H1 (cell line): ENCODE measurements around the gene ADD1. TPM values are rescaled to one million over a fixed set of nuclear protein-coding genes. Genes with fewer than 3 reads are reported as not detected.

Experiments
- CTCF ChIA-PET: fragments of 300-600 bp; sonication (Branson Sonifier 250); formaldehyde crosslinking; loops from one replicate; lab custom pipeline; 2021; ENCODE audit not compliant: partially characterized antibody; lab: Charles Lee
- POLR2A ChIA-PET: fragments of 300-600 bp; sonication (Branson Sonifier 250); formaldehyde crosslinking; loops from one replicate; lab custom pipeline; 2021; ENCODE audit warnings: inconsistent platforms; ENCODE audit not compliant: partially characterized antibody; lab: Charles Lee
- DNase-seq, 2 experiments: peaks; one replicate each; pipeline versions ENCODE4 v3.0.0 to v3.0.0-alpha.2; 2010 to 2022; ENCODE audit warnings: low spot score in 2 of 2, low read depth in 1 of 2, mixed read lengths in 1 of 2
- FAIRE-seq: peaks from 2 replicates; lab custom pipeline; 2011; peaks lifted over from hg19 to GRCh38; lab: Jason Lieb, UNC
- H2AFZ ChIP-seq: 2 replicates; pipeline ENCODE4 v1.8.1; 2012; ENCODE audit warnings: low read length, inconsistent platforms
- H2AK5ac ChIP-seq: 2 replicates; pipeline ENCODE4 v1.6.1; 2013; ENCODE audit warnings: low read depth, low read length
- H2BK120ac ChIP-seq: replicated peaks from 2 replicates; pipeline ENCODE3; 2013; ENCODE audit warnings: low read depth, low read length, inconsistent platforms
- H2BK12ac ChIP-seq: 2 replicates; pipeline ENCODE4 v1.6.1; 2013; ENCODE audit warnings: low read depth, low read length
- H2BK15ac ChIP-seq: 2 replicates; pipeline ENCODE4 v1.6.1; 2013; ENCODE audit warnings: low read length
- H2BK20ac ChIP-seq: 2 replicates; pipeline ENCODE4 v1.6.1; 2013; ENCODE audit warnings: low read length
- H2BK5ac ChIP-seq: 2 replicates; pipeline ENCODE4 v1.6.1; 2013; ENCODE audit warnings: low read depth, low read length
- H3K14ac ChIP-seq: 2 replicates; pipeline ENCODE4 v1.6.1; 2013; ENCODE audit warnings: inconsistent platforms; ENCODE audit not compliant: insufficient read length
- H3K18ac ChIP-seq: 2 replicates; pipeline ENCODE4 v1.6.1; 2013; ENCODE audit warnings: low read length; ENCODE audit errors: extremely low read depth
- H3K23ac ChIP-seq: 2 replicates; pipeline ENCODE4 v1.6.1; 2013; ENCODE audit warnings: inconsistent platforms; ENCODE audit not compliant: insufficient read length
- H3K23me2 ChIP-seq: 2 replicates; pipeline ENCODE4 v1.6.1; 2013; ENCODE audit warnings: low read depth, low read length
- H3K27ac ChIP-seq: 2 replicates; pipeline ENCODE4 v1.6.1; 2011; ENCODE audit warnings: low read depth, low read length, inconsistent platforms
- H3K27me3 ChIP-seq, 4 experiments: replicated peaks in 1 of 4; 1 replicate in 1 of 4; 2 replicates in 3 of 4; pipeline versions ENCODE4 v1.6.1 to v1.8.1; 2011 to 2013; ENCODE audit warnings: low read length in 3 of 4, mild to moderate bottlenecking in 3 of 4, inconsistent platforms in 2 of 4, mixed read lengths in 2 of 4, moderate library complexity in 1 of 4; ENCODE audit not compliant: control insufficient read depth in 3 of 4, insufficient read depth in 3 of 4; ENCODE audit errors: extremely low read depth in 1 of 4
- H3K36me3 ChIP-seq, 4 experiments: 2 replicates each; pipeline versions ENCODE4 v1.6.1 to v1.8.1; 2011 to 2013; ENCODE audit warnings: mild to moderate bottlenecking in 4 of 4, low read length in 3 of 4, moderate library complexity in 2 of 4, control low read depth in 1 of 4, inconsistent platforms in 1 of 4; ENCODE audit not compliant: insufficient read depth in 4 of 4, control insufficient read depth in 2 of 4
- H3K4ac ChIP-seq: replicated peaks from 2 replicates; pipeline ENCODE3; 2013; ENCODE audit warnings: low read length, low read depth, mixed read lengths, inconsistent platforms; ENCODE audit not compliant: insufficient read length
- H3K4me1 ChIP-seq, 4 experiments: replicated peaks in 1 of 4; 1 replicate in 1 of 4; 2 replicates in 3 of 4; pipeline versions ENCODE4 v1.6.1 to v1.8.1; 2011 to 2013; ENCODE audit warnings: low read length in 3 of 4, inconsistent platforms in 2 of 4, mixed read lengths in 1 of 4; ENCODE audit not compliant: insufficient read depth in 4 of 4, control insufficient read depth in 3 of 4
- H3K4me2 ChIP-seq, 2 experiments: 2 replicates each; pipeline versions ENCODE4 v1.6.1 to v1.8.1; 2011 to 2013; ENCODE audit warnings: low read depth in 2 of 2, low read length in 2 of 2, control low read depth in 1 of 2, inconsistent platforms in 1 of 2, mild to moderate bottlenecking in 1 of 2; ENCODE audit not compliant: insufficient read depth in 1 of 2
- H3K4me3 ChIP-seq, 4 experiments: fragments of 200-600, 300-600 bp in 1 of 4; sonication (generic), shearing (Covaris generic), sonication (Bioruptor Twin) in 1 of 4; 2 replicates each; pipeline versions ENCODE4 v1.5.1 to v1.8.1; 2011 to 2016; ENCODE audit warnings: low read length in 4 of 4, low read depth in 3 of 4, control low read depth in 2 of 4, inconsistent platforms in 2 of 4, mild to moderate bottlenecking in 2 of 4, mixed read lengths in 1 of 4, moderate library complexity in 1 of 4; ENCODE audit not compliant: insufficient read depth in 2 of 4; ENCODE audit errors: extremely low read depth in 1 of 4
- H3K56ac ChIP-seq: replicated peaks from 2 replicates; pipeline ENCODE3; 2013; ENCODE audit warnings: low read depth, mild to moderate bottlenecking, mixed read lengths, low read length, inconsistent platforms; ENCODE audit not compliant: insufficient read length
- H3K79me1 ChIP-seq: 2 replicates; pipeline ENCODE4 v1.6.1; 2013; ENCODE audit warnings: low read depth, low read length, control low read depth
- H3K79me2 ChIP-seq, 2 experiments: 2 replicates each; pipeline versions ENCODE4 v1.6.1 to v1.8.1; 2012 to 2013; ENCODE audit warnings: low read length in 2 of 2, mild to moderate bottlenecking in 2 of 2, inconsistent platforms in 1 of 2; ENCODE audit not compliant: insufficient read depth in 2 of 2, control insufficient read depth in 1 of 2
- H3K9ac ChIP-seq, 4 experiments: replicated peaks in 1 of 4; 1 replicate in 1 of 4; 2 replicates in 3 of 4; pipeline versions ENCODE4 v1.6.1 to v1.8.1; 2011 to 2013; ENCODE audit warnings: low read depth in 3 of 4, low read length in 3 of 4, control low read depth in 2 of 4, mild to moderate bottlenecking in 2 of 4, moderate library complexity in 2 of 4, inconsistent platforms in 1 of 4; ENCODE audit errors: extremely low read depth in 1 of 4
- H3K9me3 ChIP-seq, 2 experiments: 2 replicates each; pipeline versions ENCODE4 v1.6.1 to v1.8.1; 2012 to 2013; ENCODE audit warnings: mild to moderate bottlenecking in 2 of 2, moderate library complexity in 2 of 2, control low read depth in 1 of 2, inconsistent platforms in 1 of 2, low read depth in 1 of 2, low read length in 1 of 2, mixed read lengths in 1 of 2; ENCODE audit not compliant: insufficient read depth in 2 of 2
- H4K20me1 ChIP-seq, 2 experiments: replicated peaks in 1 of 2; 2 replicates each; pipeline versions ENCODE3 to v1.8.1; 2011 to 2013; ENCODE audit warnings: inconsistent platforms in 2 of 2, low read length in 2 of 2, mild to moderate bottlenecking in 1 of 2; ENCODE audit not compliant: insufficient read depth in 2 of 2, control insufficient read depth in 1 of 2
- H4K5ac ChIP-seq: 2 replicates; pipeline ENCODE4 v1.6.1; 2013; ENCODE audit warnings: low read length, low read depth, mixed read lengths, inconsistent platforms; ENCODE audit not compliant: insufficient read length
- H4K8ac ChIP-seq: 2 replicates; pipeline ENCODE4 v1.8.0; 2013; ENCODE audit warnings: mild to moderate bottlenecking, moderate library complexity, low read length, inconsistent platforms; ENCODE audit not compliant: insufficient read depth; ENCODE audit errors: extremely low read depth
- H4K91ac ChIP-seq: replicated peaks from 2 replicates; pipeline ENCODE3; 2013; ENCODE audit warnings: low read length, mixed read lengths, inconsistent platforms; ENCODE audit not compliant: insufficient read length
- BCL11A ChIP-seq, 2 experiments: IDR thresholded peaks; one replicate each; pipeline ENCODE4 v1.6.1; 2011; ENCODE audit warnings: low read depth in 2 of 2, low read length in 2 of 2, mild to moderate bottlenecking in 2 of 2
- BRCA1 ChIP-seq: IDR thresholded peaks from 2 replicates; pipeline ENCODE4 v1.6.1; 2012; ENCODE audit warnings: low read depth, low read length, improper control_type of control experiment
- CHD2 ChIP-seq: IDR thresholded peaks from 2 replicates; pipeline ENCODE4 v1.6.1; 2012; ENCODE audit warnings: low read length, improper control_type of control experiment
- EGR1 ChIP-seq: IDR thresholded peaks from 2 replicates; pipeline ENCODE4 v1.6.1; 2011; ENCODE audit warnings: low read depth, low read length, borderline replicate concordance
- EP300 ChIP-seq, 2 experiments: IDR thresholded peaks; 1 replicate in 1 of 2; 2 replicates in 1 of 2; pipeline ENCODE4 v1.6.1; 2011 to 2012; ENCODE audit warnings: low read depth in 2 of 2, low read length in 2 of 2, mild to moderate bottlenecking in 2 of 2, borderline replicate concordance in 1 of 2, inconsistent platforms in 1 of 2, moderate library complexity in 1 of 2
- GABPA ChIP-seq: IDR thresholded peaks from 2 replicates; pipeline ENCODE4 v1.6.1; 2011; ENCODE audit warnings: mild to moderate bottlenecking, low read length, moderate library complexity, borderline replicate concordance; ENCODE audit not compliant: insufficient read depth
- JUN ChIP-seq: IDR thresholded peaks from 2 replicates; pipeline ENCODE4 v1.6.1; 2011; ENCODE audit warnings: low read depth, mild to moderate bottlenecking, improper control_type of control experiment, low read length
- JUND ChIP-seq: IDR thresholded peaks from 2 replicates; pipeline ENCODE4 v1.6.1; 2011; ENCODE audit warnings: mild to moderate bottlenecking, improper control_type of control experiment, low read length
- SP1 ChIP-seq: IDR thresholded peaks from 2 replicates; pipeline ENCODE4 v1.6.1; 2011; ENCODE audit warnings: low read depth, low read length
- SP2 ChIP-seq: IDR thresholded peaks from 2 replicates; pipeline ENCODE4 v1.6.1; 2012; ENCODE audit warnings: mild to moderate bottlenecking, low read length, inconsistent platforms
- SP4 ChIP-seq: IDR thresholded peaks from 2 replicates; pipeline ENCODE4 v1.6.1; 2012; ENCODE audit warnings: low read length, inconsistent platforms
- WGBS, 2 experiments: shearing (Covaris generic) in 1 of 2; methylation state at CpG; one replicate each; pipeline versions ENCODE4 v1.1.6 to v1.1.7; 2013 to 2015; ENCODE audit warnings: low lambda C conversion rate in 2 of 2, mixed read lengths in 2 of 2, inconsistent platforms in 1 of 2, low coverage in 1 of 2, missing lambda C conversion rate in 1 of 2; ENCODE audit not compliant: insufficient replicate concordance in 2 of 2, insufficient coverage in 1 of 2, insufficient read length in 1 of 2; ENCODE audit errors: extremely low coverage in 1 of 2, missing lambda C conversion rate in 1 of 2; 5-methylcytosine and 5-hydroxymethylcytosine counted together
- polyA plus RNA-seq, 7 experiments: library from polyadenylated mRNA; depleted of rRNA in 3 of 7; stranded (reverse) in 5 of 7; unstranded in 2 of 7; fragments of >200 nt in 5 of 7; fragments of 200-250 nt in 2 of 7; gene quantifications; 1 replicate in 5 of 7; 2 replicates in 1 of 7; 4 replicates in 1 of 7; pipeline versions ENCODE4 v1.2.1 to v1.2.3, GENCODE V29; 2011 to 2013; ENCODE audit warnings: missing spikeins in 2 of 7, mixed read lengths in 2 of 7
- total RNA-seq: library from RNA; stranded (reverse); fragmentation: NEBNext Ultra II Directional; extraction: Animal tissue kit (Norgen Biotek cat#: 25700); gene quantifications from 2 replicates; pipeline ENCODE4 v1.2.1, GENCODE V29; 2021

The ADD1 gene
- total and polyA plus RNA-seq, 2 of the 8 experiments (the other 6 are each of a cell fraction or from before 2014, with no cell fraction given) = 113 to 143 TPM

GRCh38 chr4:2925931-2926860 lies 82.6 kb downstream of the ADD1 start:
- CTCF ChIA-PET = interaction anchor here (0.6 to 3.7 kb wide), 3 partner anchors 13 to 88 kb away, joined by 3 to 13 read pairs (median 4); no protein-coding TSS in a partner anchor
- POLR2A ChIA-PET = interaction anchor here (1.9 to 5.7 kb wide), 2 partner anchors 11 to 19 kb away, joined by 5 to 45 read pairs; no protein-coding TSS in a partner anchor
- DNase-seq = no peak
- TF ChIP-seq GABPA (no peak), BRCA1 (no peak), BCL11A (IDR thresholded peaks at IDR 0.05; ENCODE audit: low read depth in 2 of 2, low read length in 2 of 2) (no peak), CHD2 (no peak), SP4 (no peak), EP300 (IDR thresholded peaks at IDR 0.05; ENCODE audit: borderline replicate concordance in 1 of 2, low read depth in 2 of 2, low read length in 2 of 2) (no peak), JUND (no peak), SP1 (no peak), JUN (no peak), SP2 (no peak), EGR1 (no peak)

More at GRCh38 chr4:2925931-2926860, 82.6 kb downstream of the ADD1 start:
- Histone ChIP-seq H2BK20ac (no peak overlapping the region), H3K36me3 (peaks cover 4 to 33% (median 21%) of the 10 kb centered on the region in 4 experiments), H4K20me1 (peaks cover 0 to 10% of the 10 kb centered on the region in 2 experiments), H3K4me2 (no peak overlapping the region), H4K5ac (no peak overlapping the region), H4K8ac (no peak overlapping the region), H3K79me2 (no peaks in the 10 kb centered on the region; a peak in 2 of 4 replicates), H3K9ac (no peak overlapping the region), H2BK120ac (no peak overlapping the region), H2BK15ac (no peak overlapping the region), H2BK5ac (0 out of 2 replicates have a peak overlapping the region, but pooled peaks have one; percentile 10), H2BK12ac (no peak overlapping the region), H2AK5ac (no peak overlapping the region), H3K23me2 (no peaks in the 10 kb centered on the region), H3K9me3 (peaks cover 0 to 8% of the 10 kb centered on the region in 2 experiments; a peak in 1 of 4 replicates), H3K27me3 (no peaks in the 10 kb centered on the region), H3K4me3 (no peak overlapping the region), H3K4me1 (peaks cover 3 to 14% (median 8%) of the 10 kb centered on the region in 4 experiments; a peak in 6 of 7 replicates), H3K79me1 (peaks cover 2% of the 10 kb centered on the region), H3K27ac (no peak overlapping the region), H4K91ac (no peak overlapping the region), H3K4ac (no peak overlapping the region), H3K23ac (no peak overlapping the region), H3K56ac (no peak overlapping the region), H3K14ac (no peak overlapping the region), H3K18ac (no peak overlapping the region), H2AFZ (no peak overlapping the region)
- WGBS, 2 experiments = 92% methylated on average over 39 of the region's 41 CpGs; no CpG with 5 or more reads in 1 of the 2 experiments
- FAIRE-seq = no peak
